ENCODE data around the gene ADAP1. TPM values are rescaled to one million over a fixed set of nuclear protein-coding genes. Genes with fewer than 3 reads are reported as not detected.

Gene ADAP1
- total and polyA plus RNA-seq, 2 of the 13 experiments (the other 11 are each of a cell fraction or from before 2014, with no cell fraction given): 10.5 to 24.6 TPM

DNA sequence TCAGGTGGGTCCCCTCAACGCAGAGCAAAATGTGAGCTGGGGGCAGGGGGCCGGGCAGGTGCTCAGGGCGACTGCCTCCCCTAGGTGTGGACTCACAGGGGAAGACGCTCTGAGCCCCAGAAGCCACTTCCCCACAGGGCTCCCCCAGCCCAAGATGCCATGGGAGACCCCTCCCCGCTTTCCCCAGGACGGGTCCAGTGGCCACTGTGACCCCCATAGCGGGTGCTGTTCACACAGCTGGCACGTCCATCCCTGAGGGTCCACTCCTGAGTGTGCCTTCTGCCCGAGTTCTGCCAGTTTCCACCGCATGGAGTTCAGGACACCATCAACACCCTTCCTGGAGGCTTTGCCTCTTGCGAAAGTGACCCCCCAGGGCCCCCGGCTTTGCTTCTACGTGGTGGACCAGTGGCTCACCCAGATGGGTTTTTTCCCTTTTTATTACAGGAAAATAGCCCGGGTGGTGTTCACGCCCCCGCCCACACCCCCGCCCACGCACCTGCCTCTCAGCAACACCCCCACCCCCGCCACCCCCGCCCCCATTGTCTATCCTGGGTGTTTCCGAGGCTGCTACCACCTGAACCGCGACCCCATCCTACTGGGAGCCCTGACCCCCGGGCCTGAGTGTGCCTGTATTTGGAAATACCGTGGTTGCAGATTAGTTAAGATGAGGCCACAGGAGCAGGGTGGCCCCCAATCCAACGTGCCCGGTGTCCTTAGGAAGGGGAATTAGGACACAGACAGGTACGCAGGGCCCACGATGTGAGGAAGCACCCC, 32.0 kb downstream of the ADAP1 start:
- FAIRE-seq (no peak), ATAC-seq (no peak), DNase-seq (ENCODE audit: low spot score) (no peak)
- Histone ChIP-seq H3K36me3 (replicated peaks in 1 of 2; ENCODE audit: control insufficient read depth in 1 of 2, insufficient read depth in 2 of 2, low read length in 2 of 2) (no peaks in the 10 kb centered on the region), H4K20me1 (ENCODE audit: insufficient read depth, low read length) (no peaks in the 10 kb centered on the region), H2AFZ (ENCODE audit: low read length) (no peak overlapping the region), H3K4me3 (replicated peaks in 1 of 3; ENCODE audit: insufficient read depth in 1 of 3, low read depth in 2 of 3, low read length in 3 of 3) (no peak overlapping the region), H3K9ac (ENCODE audit: insufficient read depth, low read depth, low read length) (no peak overlapping the region), H3K27ac (ENCODE audit: extremely low read length, insufficient read depth, low read length) (no peak overlapping the region), H3K4me2 (ENCODE audit: low read depth, low read length) (no peak overlapping the region), H3K79me2 (ENCODE audit: insufficient read depth, low read length) (no peaks in the 10 kb centered on the region), H3K4me1 (ENCODE audit: insufficient read depth, low read length) (peaks cover 39% of the 10 kb centered on the region), H3K27me3 (ENCODE audit: control insufficient read depth in 1 of 2, insufficient read depth in 2 of 2, low read length in 2 of 2) (no peaks in the 10 kb centered on the region), H3K9me3 (ENCODE audit: low read length) (no peaks in the 10 kb centered on the region)
- POLR2A ChIA-PET: no interaction called here
- CTCF ChIA-PET (ENCODE audit: low intra/inter-chr PET ratio, low total read pairs): no interaction called here
- TF ChIP-seq ZBED4 (CRISPR knock-in tag; IDR thresholded peaks at IDR 0.05; ENCODE audit: borderline replicate concordance): no peak
- TF ChIP-seq SIX1 (CRISPR knock-in tag; IDR thresholded peaks at IDR 0.05; ENCODE audit: borderline replicate concordance): no peak
- TF ChIP-seq ZNF562 (CRISPR knock-in tag; IDR thresholded peaks at IDR 0.05; ENCODE audit: borderline replicate concordance): no peak
- TF ChIP-seq, protein P1, sequence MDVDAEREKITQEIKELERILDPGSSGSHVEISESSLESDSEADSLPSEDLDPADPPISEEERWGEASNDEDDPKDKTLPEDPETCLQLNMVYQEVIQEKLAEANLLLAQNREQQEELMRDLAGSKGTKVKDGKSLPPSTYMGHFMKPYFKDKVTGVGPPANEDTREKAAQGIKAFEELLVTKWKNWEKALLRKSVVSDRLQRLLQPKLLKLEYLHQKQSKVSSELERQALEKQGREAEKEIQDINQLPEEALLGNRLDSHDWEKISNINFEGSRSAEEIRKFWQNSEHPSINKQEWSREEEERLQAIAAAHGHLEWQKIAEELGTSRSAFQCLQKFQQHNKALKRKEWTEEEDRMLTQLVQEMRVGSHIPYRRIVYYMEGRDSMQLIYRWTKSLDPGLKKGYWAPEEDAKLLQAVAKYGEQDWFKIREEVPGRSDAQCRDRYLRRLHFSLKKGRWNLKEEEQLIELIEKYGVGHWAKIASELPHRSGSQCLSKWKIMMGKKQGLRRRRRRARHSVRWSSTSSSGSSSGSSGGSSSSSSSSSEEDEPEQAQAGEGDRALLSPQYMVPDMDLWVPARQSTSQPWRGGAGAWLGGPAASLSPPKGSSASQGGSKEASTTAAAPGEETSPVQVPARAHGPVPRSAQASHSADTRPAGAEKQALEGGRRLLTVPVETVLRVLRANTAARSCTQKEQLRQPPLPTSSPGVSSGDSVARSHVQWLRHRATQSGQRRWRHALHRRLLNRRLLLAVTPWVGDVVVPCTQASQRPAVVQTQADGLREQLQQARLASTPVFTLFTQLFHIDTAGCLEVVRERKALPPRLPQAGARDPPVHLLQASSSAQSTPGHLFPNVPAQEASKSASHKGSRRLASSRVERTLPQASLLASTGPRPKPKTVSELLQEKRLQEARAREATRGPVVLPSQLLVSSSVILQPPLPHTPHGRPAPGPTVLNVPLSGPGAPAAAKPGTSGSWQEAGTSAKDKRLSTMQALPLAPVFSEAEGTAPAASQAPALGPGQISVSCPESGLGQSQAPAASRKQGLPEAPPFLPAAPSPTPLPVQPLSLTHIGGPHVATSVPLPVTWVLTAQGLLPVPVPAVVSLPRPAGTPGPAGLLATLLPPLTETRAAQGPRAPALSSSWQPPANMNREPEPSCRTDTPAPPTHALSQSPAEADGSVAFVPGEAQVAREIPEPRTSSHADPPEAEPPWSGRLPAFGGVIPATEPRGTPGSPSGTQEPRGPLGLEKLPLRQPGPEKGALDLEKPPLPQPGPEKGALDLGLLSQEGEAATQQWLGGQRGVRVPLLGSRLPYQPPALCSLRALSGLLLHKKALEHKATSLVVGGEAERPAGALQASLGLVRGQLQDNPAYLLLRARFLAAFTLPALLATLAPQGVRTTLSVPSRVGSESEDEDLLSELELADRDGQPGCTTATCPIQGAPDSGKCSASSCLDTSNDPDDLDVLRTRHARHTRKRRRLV (CRISPR knock-in tag; IDR thresholded peaks at IDR 0.05): no peak
- no peak for TF ChIP-seq CCAR2 (optimal IDR thresholded peaks at IDR 0.05; ENCODE audit: low read depth, low read length)
- in situ Hi-C loops (cut with HindIII; ENCODE audit: extremely low pct_ligation_motif_present, low pct_unique_long_range_greater_than_20kb) (no loop called here), intact Hi-C loops (cut with micrococcal nuclease; ENCODE audit: unreplicated experiment) (no loop called here)
- WGBS (ENCODE audit: low lambda C conversion rate): 83% methylated on average over 23 of the region's 29 CpGs
- no TSS peak for BruUV-seq (replicated peaks)
